H1 (cell line): ENCODE data around the gene FAM186B. TPM values are rescaled to one million over a fixed set of nuclear protein-coding genes. Genes with fewer than 3 reads are reported as not detected.

Experiments used
- CTCF ChIA-PET: fragments of 300-600 bp; sonication (Branson Sonifier 250); formaldehyde crosslinking; loops from one replicate; lab custom pipeline; 2021; ENCODE audit not compliant: partially characterized antibody; lab: Charles Lee
- POLR2A ChIA-PET: fragments of 300-600 bp; sonication (Branson Sonifier 250); formaldehyde crosslinking; loops from one replicate; lab custom pipeline; 2021; ENCODE audit warnings: inconsistent platforms; ENCODE audit not compliant: partially characterized antibody; lab: Charles Lee
- DNase-seq, 2 experiments: peaks; one replicate each; pipeline versions ENCODE4 v3.0.0 to v3.0.0-alpha.2; 2010 to 2022; ENCODE audit warnings: low spot score in 2 of 2, low read depth in 1 of 2, mixed read lengths in 1 of 2
- FAIRE-seq: peaks from 2 replicates; lab custom pipeline; 2011; peaks lifted over from hg19 to GRCh38; lab: Jason Lieb, UNC
- H2AFZ ChIP-seq: 2 replicates; pipeline ENCODE4 v1.8.1; 2012; ENCODE audit warnings: low read length, inconsistent platforms
- H2AK5ac ChIP-seq: 2 replicates; pipeline ENCODE4 v1.6.1; 2013; ENCODE audit warnings: low read depth, low read length
- H2BK120ac ChIP-seq: replicated peaks from 2 replicates; pipeline ENCODE3; 2013; ENCODE audit warnings: low read depth, low read length, inconsistent platforms
- H2BK12ac ChIP-seq: 2 replicates; pipeline ENCODE4 v1.6.1; 2013; ENCODE audit warnings: low read depth, low read length
- H2BK15ac ChIP-seq: 2 replicates; pipeline ENCODE4 v1.6.1; 2013; ENCODE audit warnings: low read length
- H2BK20ac ChIP-seq: 2 replicates; pipeline ENCODE4 v1.6.1; 2013; ENCODE audit warnings: low read length
- H2BK5ac ChIP-seq: 2 replicates; pipeline ENCODE4 v1.6.1; 2013; ENCODE audit warnings: low read depth, low read length
- H3K14ac ChIP-seq: 2 replicates; pipeline ENCODE4 v1.6.1; 2013; ENCODE audit warnings: inconsistent platforms; ENCODE audit not compliant: insufficient read length
- H3K18ac ChIP-seq: 2 replicates; pipeline ENCODE4 v1.6.1; 2013; ENCODE audit warnings: low read length; ENCODE audit errors: extremely low read depth
- H3K23ac ChIP-seq: 2 replicates; pipeline ENCODE4 v1.6.1; 2013; ENCODE audit warnings: inconsistent platforms; ENCODE audit not compliant: insufficient read length
- H3K23me2 ChIP-seq: 2 replicates; pipeline ENCODE4 v1.6.1; 2013; ENCODE audit warnings: low read depth, low read length
- H3K27ac ChIP-seq: 2 replicates; pipeline ENCODE4 v1.6.1; 2011; ENCODE audit warnings: low read depth, low read length, inconsistent platforms
- H3K27me3 ChIP-seq, 4 experiments: replicated peaks in 1 of 4; 1 replicate in 1 of 4; 2 replicates in 3 of 4; pipeline versions ENCODE4 v1.6.1 to v1.8.1; 2011 to 2013; ENCODE audit warnings: low read length in 3 of 4, mild to moderate bottlenecking in 3 of 4, inconsistent platforms in 2 of 4, mixed read lengths in 2 of 4, moderate library complexity in 1 of 4; ENCODE audit not compliant: control insufficient read depth in 3 of 4, insufficient read depth in 3 of 4; ENCODE audit errors: extremely low read depth in 1 of 4
- H3K36me3 ChIP-seq, 4 experiments: 2 replicates each; pipeline versions ENCODE4 v1.6.1 to v1.8.1; 2011 to 2013; ENCODE audit warnings: mild to moderate bottlenecking in 4 of 4, low read length in 3 of 4, moderate library complexity in 2 of 4, control low read depth in 1 of 4, inconsistent platforms in 1 of 4; ENCODE audit not compliant: insufficient read depth in 4 of 4, control insufficient read depth in 2 of 4
- H3K4ac ChIP-seq: replicated peaks from 2 replicates; pipeline ENCODE3; 2013; ENCODE audit warnings: low read length, low read depth, mixed read lengths, inconsistent platforms; ENCODE audit not compliant: insufficient read length
- H3K4me1 ChIP-seq, 4 experiments: replicated peaks in 1 of 4; 1 replicate in 1 of 4; 2 replicates in 3 of 4; pipeline versions ENCODE4 v1.6.1 to v1.8.1; 2011 to 2013; ENCODE audit warnings: low read length in 3 of 4, inconsistent platforms in 2 of 4, mixed read lengths in 1 of 4; ENCODE audit not compliant: insufficient read depth in 4 of 4, control insufficient read depth in 3 of 4
- H3K4me2 ChIP-seq, 2 experiments: 2 replicates each; pipeline versions ENCODE4 v1.6.1 to v1.8.1; 2011 to 2013; ENCODE audit warnings: low read depth in 2 of 2, low read length in 2 of 2, control low read depth in 1 of 2, inconsistent platforms in 1 of 2, mild to moderate bottlenecking in 1 of 2; ENCODE audit not compliant: insufficient read depth in 1 of 2
- H3K4me3 ChIP-seq, 4 experiments: fragments of 200-600, 300-600 bp in 1 of 4; sonication (generic), shearing (Covaris generic), sonication (Bioruptor Twin) in 1 of 4; 2 replicates each; pipeline versions ENCODE4 v1.5.1 to v1.8.1; 2011 to 2016; ENCODE audit warnings: low read length in 4 of 4, low read depth in 3 of 4, control low read depth in 2 of 4, inconsistent platforms in 2 of 4, mild to moderate bottlenecking in 2 of 4, mixed read lengths in 1 of 4, moderate library complexity in 1 of 4; ENCODE audit not compliant: insufficient read depth in 2 of 4; ENCODE audit errors: extremely low read depth in 1 of 4
- H3K56ac ChIP-seq: replicated peaks from 2 replicates; pipeline ENCODE3; 2013; ENCODE audit warnings: low read depth, mild to moderate bottlenecking, mixed read lengths, low read length, inconsistent platforms; ENCODE audit not compliant: insufficient read length
- H3K79me1 ChIP-seq: 2 replicates; pipeline ENCODE4 v1.6.1; 2013; ENCODE audit warnings: low read depth, low read length, control low read depth
- H3K79me2 ChIP-seq, 2 experiments: 2 replicates each; pipeline versions ENCODE4 v1.6.1 to v1.8.1; 2012 to 2013; ENCODE audit warnings: low read length in 2 of 2, mild to moderate bottlenecking in 2 of 2, inconsistent platforms in 1 of 2; ENCODE audit not compliant: insufficient read depth in 2 of 2, control insufficient read depth in 1 of 2
- H3K9ac ChIP-seq, 4 experiments: replicated peaks in 1 of 4; 1 replicate in 1 of 4; 2 replicates in 3 of 4; pipeline versions ENCODE4 v1.6.1 to v1.8.1; 2011 to 2013; ENCODE audit warnings: low read depth in 3 of 4, low read length in 3 of 4, control low read depth in 2 of 4, mild to moderate bottlenecking in 2 of 4, moderate library complexity in 2 of 4, inconsistent platforms in 1 of 4; ENCODE audit errors: extremely low read depth in 1 of 4
- H3K9me3 ChIP-seq, 2 experiments: 2 replicates each; pipeline versions ENCODE4 v1.6.1 to v1.8.1; 2012 to 2013; ENCODE audit warnings: mild to moderate bottlenecking in 2 of 2, moderate library complexity in 2 of 2, control low read depth in 1 of 2, inconsistent platforms in 1 of 2, low read depth in 1 of 2, low read length in 1 of 2, mixed read lengths in 1 of 2; ENCODE audit not compliant: insufficient read depth in 2 of 2
- H4K20me1 ChIP-seq, 2 experiments: replicated peaks in 1 of 2; 2 replicates each; pipeline versions ENCODE3 to v1.8.1; 2011 to 2013; ENCODE audit warnings: inconsistent platforms in 2 of 2, low read length in 2 of 2, mild to moderate bottlenecking in 1 of 2; ENCODE audit not compliant: insufficient read depth in 2 of 2, control insufficient read depth in 1 of 2
- H4K5ac ChIP-seq: 2 replicates; pipeline ENCODE4 v1.6.1; 2013; ENCODE audit warnings: low read length, low read depth, mixed read lengths, inconsistent platforms; ENCODE audit not compliant: insufficient read length
- H4K8ac ChIP-seq: 2 replicates; pipeline ENCODE4 v1.8.0; 2013; ENCODE audit warnings: mild to moderate bottlenecking, moderate library complexity, low read length, inconsistent platforms; ENCODE audit not compliant: insufficient read depth; ENCODE audit errors: extremely low read depth
- H4K91ac ChIP-seq: replicated peaks from 2 replicates; pipeline ENCODE3; 2013; ENCODE audit warnings: low read length, mixed read lengths, inconsistent platforms; ENCODE audit not compliant: insufficient read length
- POLR2A ChIP-seq, 2 experiments: IDR thresholded peaks; 1 replicate in 1 of 2; 2 replicates in 1 of 2; pipeline ENCODE4 v1.6.1; 2011; ENCODE audit warnings: low read depth in 2 of 2, low read length in 2 of 2, mild to moderate bottlenecking in 2 of 2; ENCODE audit errors: control extremely low read depth in 1 of 2
- POLR2AphosphoS5 ChIP-seq: IDR thresholded peaks from 2 replicates; pipeline ENCODE4 v1.6.1; 2011; ENCODE audit warnings: low read depth, low read length
- YY1 ChIP-seq: IDR thresholded peaks from 2 replicates; pipeline ENCODE4 v1.6.1; 2011; ENCODE audit warnings: low read depth, mild to moderate bottlenecking, low read length
- WGBS, 2 experiments: shearing (Covaris generic) in 1 of 2; methylation state at CpG; one replicate each; pipeline versions ENCODE4 v1.1.6 to v1.1.7; 2013 to 2015; ENCODE audit warnings: low lambda C conversion rate in 2 of 2, mixed read lengths in 2 of 2, inconsistent platforms in 1 of 2, low coverage in 1 of 2, missing lambda C conversion rate in 1 of 2; ENCODE audit not compliant: insufficient replicate concordance in 2 of 2, insufficient coverage in 1 of 2, insufficient read length in 1 of 2; ENCODE audit errors: extremely low coverage in 1 of 2, missing lambda C conversion rate in 1 of 2; 5-methylcytosine and 5-hydroxymethylcytosine counted together
- polyA plus RNA-seq, 7 experiments: library from polyadenylated mRNA; depleted of rRNA in 3 of 7; stranded (reverse) in 5 of 7; unstranded in 2 of 7; fragments of >200 nt in 5 of 7; fragments of 200-250 nt in 2 of 7; gene quantifications; 1 replicate in 5 of 7; 2 replicates in 1 of 7; 4 replicates in 1 of 7; pipeline versions ENCODE4 v1.2.1 to v1.2.3, GENCODE V29; 2011 to 2013; ENCODE audit warnings: missing spikeins in 2 of 7, mixed read lengths in 2 of 7
- total RNA-seq: library from RNA; stranded (reverse); fragmentation: NEBNext Ultra II Directional; extraction: Animal tissue kit (Norgen Biotek cat#: 25700); gene quantifications from 2 replicates; pipeline ENCODE4 v1.2.1, GENCODE V29; 2021

Gene FAM186B
- total and polyA plus RNA-seq, 2 of the 8 experiments (the other 6 are each of a cell fraction or from before 2014, with no cell fraction given): 0.12 to 0.73 TPM

- ChIA-PET POLR2A (interaction anchor here (1.3 to 4.1 kb wide), 6 partner anchors 9 to 105 kb away, joined by 3 to 25 read pairs (median 14); partner anchors contain the start of genes FMNL3 and TMBIM6), CTCF (interaction anchor here (0.7 to 6.4 kb wide), 38 partner anchors 9 to 223 kb away, joined by 3 to 98 read pairs (median 4); partner anchors contain the start of genes FAM186B, FMNL3 and PRPF40B)
- Histone ChIP-seq H3K4ac (no peak overlapping the region), H4K20me1 (peaks cover 0 to 2% of the 10 kb centered on the region in 2 experiments), H4K8ac (no peak overlapping the region), H3K23ac (no peak overlapping the region), H3K23me2 (no peaks in the 10 kb centered on the region), H3K9me3 (no peaks in the 10 kb centered on the region), H2AFZ (no peak overlapping the region), H3K79me2 (no peaks in the 10 kb centered on the region), H4K91ac (no peak overlapping the region), H3K56ac (no peak overlapping the region), H3K4me2 (no peak overlapping the region), H2BK120ac (no peak overlapping the region), H2BK5ac (no peak overlapping the region), H2BK15ac (no peak overlapping the region), H3K27ac (no peak overlapping the region), H3K9ac (no peak overlapping the region), H4K5ac (no peak overlapping the region), H3K14ac (no peak overlapping the region), H3K18ac (no peak overlapping the region)
- FAIRE-seq (no peak), DNase-seq (no peak)
- 83% methylated on average over 13 of the region's 13 CpGs; no CpG with 5 or more reads in 1 of the 2 experiments for WGBS, 2 experiments
- TF ChIP-seq POLR2A (IDR thresholded peaks at IDR 0.05; ENCODE audit: control extremely low read depth in 1 of 2, low read depth in 2 of 2, low read length in 2 of 2): peak in 1 of 2 experiments; percentile 20; a peak in 1 of 3 replicates
- TF ChIP-seq POLR2AphosphoS5: 0 out of 2 replicates have a peak, but pooled peaks have one; percentile 42
- TF ChIP-seq YY1: no peak
- TF ChIP-seq, all 59 proteins: peak for 2
- Histone ChIP-seq H3K27me3 (no peaks in the 10 kb centered on the region), H3K4me1 (peaks cover 0 to 10% (median 5%) of the 10 kb centered on the region in 4 experiments; a peak in 5 of 7 replicates), H3K36me3 (peaks cover 0 to 5% (median 4%) of the 10 kb centered on the region in 4 experiments; a peak in 5 of 8 replicates), H2AK5ac (no peak overlapping the region), H3K4me3 (no peak overlapping the region), H2BK20ac (no peak overlapping the region), H2BK12ac (no peak overlapping the region), H3K79me1 (no peaks in the 10 kb centered on the region; the same call in 1 of the 2 replicates)
These were observed 31.1 kb upstream of the FAM186B start for GRCh38 chr12:49636574-49636973.
